SK-N-SH (cell line): ENCODE measurements around the gene IKZF1. TPM values are rescaled to one million over a fixed set of nuclear protein-coding genes. Genes with fewer than 3 reads are reported as not detected.

Experiments
- CTCF ChIA-PET: fragments of 300-600, 350-600 bp; formaldehyde crosslinking; extraction: SDS; loops from one replicate; lab custom pipeline; 2021; lab: Yijun Ruan, JAX
- POLR2A ChIA-PET: fragments of 350-600 bp; sonication (Branson Sonifier 250); formaldehyde crosslinking; extraction: SDS; loops from one replicate; lab custom pipeline; 2020; ENCODE audit warnings: antibody characterized with exemption, inconsistent platforms; lab: Yijun Ruan, JAX
- DNase-seq: peaks from one replicate; pipeline ENCODE4 v3.0.0; 2012
- H2AFZ ChIP-seq: fragments of 200-600 bp; sonication (generic); 2 replicates; pipeline ENCODE4 v1.8.1; 2016; ENCODE audit warnings: antibody characterized with exemption, mild to moderate bottlenecking, low read depth
- H3F3A ChIP-seq: fragments of 200-600 bp; sonication (generic); replicated peaks from 2 replicates; pipeline ENCODE3; 2016; ENCODE audit warnings: antibody characterized with exemption, mild to moderate bottlenecking; ENCODE audit not compliant: insufficient read depth
- H3K27ac ChIP-seq, 2 experiments: fragments of 200-500 bp in 1 of 2; fragments of 200-600 bp in 1 of 2; sonication (Bioruptor generic) in 1 of 2; sonication (generic), shearing (Covaris generic) in 1 of 2; 2 replicates each; pipeline versions ENCODE4 v1.5.1 to v1.6.1; 2014 to 2016; ENCODE audit warnings: low read depth in 2 of 2, inconsistent platforms in 1 of 2, low read length in 1 of 2, mild to moderate bottlenecking in 1 of 2, mixed read lengths in 1 of 2
- H3K27me3 ChIP-seq: fragments of 200-600 bp; sonication (generic), shearing (Covaris generic); 2 replicates; pipeline ENCODE4 v1.6.1; 2016; ENCODE audit warnings: mixed run types; ENCODE audit not compliant: insufficient read depth
- H3K36me3 ChIP-seq, 2 experiments: fragments of 200-500 bp in 1 of 2; fragments of 200-600 bp in 1 of 2; sonication (Bioruptor generic) in 1 of 2; sonication (generic) in 1 of 2; replicated peaks in 1 of 2; 2 replicates each; pipeline versions ENCODE3 to v1.5.1; 2014 to 2016; ENCODE audit warnings: low read length in 1 of 2, mild to moderate bottlenecking in 1 of 2; ENCODE audit not compliant: insufficient read depth in 2 of 2, control insufficient read depth in 1 of 2
- H3K4me1 ChIP-seq, 2 experiments: fragments of 200-500 bp in 1 of 2; fragments of 200-600 bp in 1 of 2; sonication (Bioruptor generic) in 1 of 2; sonication (generic), shearing (Covaris generic) in 1 of 2; 2 replicates each; pipeline versions ENCODE4 v1.5.1 to v1.6.1; 2014 to 2016; ENCODE audit warnings: low read depth in 1 of 2, low read length in 1 of 2, mixed run types in 1 of 2; ENCODE audit not compliant: insufficient read depth in 2 of 2, control insufficient read depth in 1 of 2
- H3K4me2 ChIP-seq: fragments of 200-600 bp; sonication (generic), shearing (Covaris generic); 2 replicates; pipeline ENCODE4 v1.6.1; 2017; ENCODE audit warnings: mixed run types
- H3K4me3 ChIP-seq, 2 experiments: fragments of 200-500 bp in 1 of 2; fragments of 200-600 bp in 1 of 2; sonication (Bioruptor generic) in 1 of 2; sonication (generic), shearing (Covaris generic) in 1 of 2; 2 replicates each; pipeline versions ENCODE4 v1.5.1 to v1.8.1; 2014 to 2016; ENCODE audit warnings: low read depth in 2 of 2, inconsistent platforms in 1 of 2, low read length in 1 of 2, mild to moderate bottlenecking in 1 of 2, mixed read lengths in 1 of 2, moderate library complexity in 1 of 2
- H3K79me2 ChIP-seq: fragments of 200-600 bp; sonication (generic); 2 replicates; pipeline ENCODE4 v1.8.1; 2017; ENCODE audit warnings: mild to moderate bottlenecking; ENCODE audit not compliant: insufficient read depth
- H3K9ac ChIP-seq: fragments of 200-600 bp; sonication (generic); 2 replicates; pipeline ENCODE4 v1.6.1; 2017; ENCODE audit warnings: mixed run types
- H3K9me2 ChIP-seq: fragments of 200-600 bp; sonication (generic); 2 replicates; pipeline ENCODE4 v1.6.1; 2017; ENCODE audit warnings: mixed run types
- H3K9me3 ChIP-seq: fragments of 200-600 bp; sonication (generic); 2 replicates; pipeline ENCODE4 v1.6.1; 2017; ENCODE audit warnings: mixed run types, mild to moderate bottlenecking, moderate library complexity
- H4K20me1 ChIP-seq: fragments of 200-600 bp; sonication (generic); 2 replicates; pipeline ENCODE4 v1.6.1; 2017; ENCODE audit warnings: mild to moderate bottlenecking, mixed run types; ENCODE audit not compliant: insufficient read depth
- CHD2 ChIP-seq: fragments of 150-350 bp; IDR thresholded peaks from 2 replicates; pipeline ENCODE4 v1.6.1; 2018; ENCODE audit warnings: low read length; ENCODE audit not compliant: partially characterized antibody
- EZH2phosphoT487 ChIP-seq: fragments of 200-600 bp; sonication (generic); IDR thresholded peaks from 2 replicates; pipeline ENCODE4 v1.6.1; 2017; ENCODE audit warnings: low read depth, mixed run types, mild to moderate bottlenecking, antibody characterized with exemption, moderate library complexity, borderline replicate concordance
- FOSL2 ChIP-seq: IDR thresholded peaks from 2 replicates; pipeline ENCODE4 v1.4.0; 2012; ENCODE audit warnings: low read depth, mild to moderate bottlenecking, moderate library complexity, borderline replicate concordance
- FOXJ3 ChIP-seq: sonication (generic); formaldehyde crosslinking; IDR thresholded peaks from 2 replicates; pipeline ENCODE4 v1.5.1; 2020; ENCODE audit warnings: mild to moderate bottlenecking, missing genetic modification reagents
- MEF2A ChIP-seq: IDR thresholded peaks from 2 replicates; pipeline ENCODE4 v1.4.0; 2012; ENCODE audit warnings: low read depth, borderline replicate concordance
- MXI1 ChIP-seq: IDR thresholded peaks from 2 replicates; pipeline ENCODE4 v1.6.1; 2012; ENCODE audit warnings: mild to moderate bottlenecking, low read depth, low read length, improper control_type of control experiment
- RFX5 ChIP-seq: IDR thresholded peaks from 2 replicates; pipeline ENCODE4 v1.6.1; 2012; ENCODE audit warnings: mild to moderate bottlenecking, improper control_type of control experiment, low read length
- SMC3 ChIP-seq: IDR thresholded peaks from 2 replicates; pipeline ENCODE4 v1.6.1; 2012; ENCODE audit warnings: low read depth, low read length, improper control_type of control experiment
- YY1 ChIP-seq: IDR thresholded peaks from 2 replicates; pipeline ENCODE4 v1.4.0; 2012; ENCODE audit warnings: low read depth, mild to moderate bottlenecking
- WGBS: methylation state at CpG from one replicate; pipeline ENCODE4 v1.1.6; 2017; ENCODE audit warnings: low lambda C conversion rate; 5-methylcytosine and 5-hydroxymethylcytosine counted together
- polyA plus RNA-seq, 3 experiments: library from polyadenylated mRNA; depleted of rRNA; stranded (reverse); fragments of >200 nt; gene quantifications; 2 replicates each; pipeline ENCODE4 v1.2.3, GENCODE V29; 2012
- TF ChIP-seq, protein P1 (sequence below): IDR thresholded peaks from 2 replicates; pipeline ENCODE4 v1.4.0; 2012; ENCODE audit warnings: low read depth
- TF ChIP-seq, protein P2 (sequence below): fragments of 150-350 bp; IDR thresholded peaks from 2 replicates; pipeline ENCODE4 v1.6.1; 2017; ENCODE audit warnings: antibody characterized with exemption, low read length, low read depth, borderline replicate concordance
- TF ChIP-seq, protein P3 (sequence below): IDR thresholded peaks from 2 replicates; pipeline ENCODE4; 2012
- TF ChIP-seq, protein P4 (sequence below): IDR thresholded peaks from 2 replicates; pipeline ENCODE4 v1.4.0; 2012; ENCODE audit warnings: low read depth, borderline replicate concordance
- TF ChIP-seq, protein P5 (sequence below): IDR thresholded peaks from 2 replicates; pipeline ENCODE4 v1.6.1; 2012; ENCODE audit warnings: mild to moderate bottlenecking, low read depth, low read length, moderate library complexity

IKZF1 gene
- polyA plus RNA-seq, 1 of the 3 experiments (the other 2 are of a cell fraction), result not detected

DNA sequence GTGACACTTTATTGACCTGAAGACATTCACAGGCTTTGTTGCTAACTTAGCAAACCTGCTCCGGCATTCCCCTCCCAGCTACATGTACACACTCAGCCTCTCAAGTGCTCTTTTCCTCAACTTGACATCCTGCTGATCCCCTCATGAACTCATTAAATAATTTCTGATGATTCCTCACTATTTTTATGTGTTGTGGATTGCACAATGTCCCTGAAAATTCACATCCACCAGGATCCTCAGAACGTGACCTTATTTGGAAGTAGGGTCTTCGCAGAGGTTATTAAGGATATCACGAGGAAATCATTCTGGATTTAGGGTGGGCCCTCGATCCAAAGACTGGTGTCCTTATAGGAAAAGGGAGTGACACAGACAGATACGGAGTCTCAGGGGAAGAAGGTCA, 118.3 kb downstream of the IKZF1 start:
- Histone ChIP-seq H3K79me2 (no peaks in the 10 kb centered on the region), H2AFZ (no peak overlapping the region), H3K9me3 (no peaks in the 10 kb centered on the region), H3F3A (no peaks in the 10 kb centered on the region), H3K9ac (no peak overlapping the region), H3K9me2 (no peaks in the 10 kb centered on the region), H3K4me3 (no peak overlapping the region), H3K27me3 (no peaks in the 10 kb centered on the region), H3K36me3 (no peaks in the 10 kb centered on the region), H3K27ac (no peak overlapping the region), H4K20me1 (no peaks in the 10 kb centered on the region), H3K4me2 (no peak overlapping the region), H3K4me1 (peaks cover 0 to 33% of the 10 kb centered on the region in 2 experiments; a peak in 2 of 4 replicates)
- DNase-seq, result no peak
- ChIA-PET POLR2A (no interaction called here), CTCF (interaction anchor here (1.1 to 18.1 kb wide), 4 partner anchors 46 to 257 kb away, joined by 3 to 353 read pairs (median 4); no protein-coding TSS in a partner anchor)
- TF ChIP-seq, protein P1, sequence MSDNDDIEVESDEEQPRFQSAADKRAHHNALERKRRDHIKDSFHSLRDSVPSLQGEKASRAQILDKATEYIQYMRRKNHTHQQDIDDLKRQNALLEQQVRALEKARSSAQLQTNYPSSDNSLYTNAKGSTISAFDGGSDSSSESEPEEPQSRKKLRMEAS, result no peak
- TF ChIP-seq FOXJ3 (CRISPR knock-in tag) (no peak), MEF2A (no peak), MXI1 (no peak), SMC3 (no peak), YY1 (no peak), FOSL2 (no peak), CHD2 (no peak)
- TF ChIP-seq, protein P2, sequence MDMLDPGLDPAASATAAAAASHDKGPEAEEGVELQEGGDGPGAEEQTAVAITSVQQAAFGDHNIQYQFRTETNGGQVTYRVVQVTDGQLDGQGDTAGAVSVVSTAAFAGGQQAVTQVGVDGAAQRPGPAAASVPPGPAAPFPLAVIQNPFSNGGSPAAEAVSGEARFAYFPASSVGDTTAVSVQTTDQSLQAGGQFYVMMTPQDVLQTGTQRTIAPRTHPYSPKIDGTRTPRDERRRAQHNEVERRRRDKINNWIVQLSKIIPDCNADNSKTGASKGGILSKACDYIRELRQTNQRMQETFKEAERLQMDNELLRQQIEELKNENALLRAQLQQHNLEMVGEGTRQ, result no peak
- TF ChIP-seq, protein P3, sequence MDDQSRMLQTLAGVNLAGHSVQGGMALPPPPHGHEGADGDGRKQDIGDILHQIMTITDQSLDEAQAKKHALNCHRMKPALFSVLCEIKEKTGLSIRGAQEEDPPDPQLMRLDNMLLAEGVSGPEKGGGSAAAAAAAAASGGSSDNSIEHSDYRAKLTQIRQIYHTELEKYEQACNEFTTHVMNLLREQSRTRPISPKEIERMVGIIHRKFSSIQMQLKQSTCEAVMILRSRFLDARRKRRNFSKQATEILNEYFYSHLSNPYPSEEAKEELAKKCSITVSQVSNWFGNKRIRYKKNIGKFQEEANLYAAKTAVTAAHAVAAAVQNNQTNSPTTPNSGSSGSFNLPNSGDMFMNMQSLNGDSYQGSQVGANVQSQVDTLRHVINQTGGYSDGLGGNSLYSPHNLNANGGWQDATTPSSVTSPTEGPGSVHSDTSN, result no peak
- WGBS, result 62% methylated on average over 6 of the region's 6 CpGs

DNA sequence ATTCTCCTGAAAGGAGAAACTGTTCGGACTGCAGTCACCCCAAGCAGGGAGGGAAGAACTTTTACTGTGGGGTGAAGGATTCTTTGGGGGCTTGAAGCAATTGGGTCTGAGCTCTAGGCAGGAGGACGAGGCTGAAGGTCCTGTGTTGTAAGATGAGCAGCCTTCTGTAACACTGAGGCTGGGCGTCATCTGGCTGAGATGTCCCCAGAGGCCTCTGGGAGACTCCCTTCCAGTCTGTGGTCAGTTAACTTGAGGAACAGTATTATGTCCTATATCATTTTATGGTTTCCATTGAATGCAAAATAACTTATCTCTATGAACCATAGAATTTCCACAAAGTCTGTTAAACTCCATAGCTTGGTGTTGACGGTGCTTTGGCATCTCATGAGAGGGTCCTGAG, 119.3 kb downstream of the IKZF1 start:
- Histone ChIP-seq H3K9ac (no peak overlapping the region), H3K9me2 (no peaks in the 10 kb centered on the region), H3K4me1 (peaks cover 0 to 27% of the 10 kb centered on the region in 2 experiments; a peak in 2 of 4 replicates), H3K4me3 (no peak overlapping the region), H3K36me3 (no peaks in the 10 kb centered on the region), H3K4me2 (no peak overlapping the region), H3K27me3 (no peaks in the 10 kb centered on the region), H2AFZ (no peak overlapping the region), H3K9me3 (no peaks in the 10 kb centered on the region), H3K27ac (peak overlapping the region in 1 of 2 experiments; percentile 43; a peak in 1 of 4 replicates), H3K79me2 (no peaks in the 10 kb centered on the region), H3F3A (no peaks in the 10 kb centered on the region), H4K20me1 (no peaks in the 10 kb centered on the region)
- CTCF ChIA-PET, result interaction anchor here (1.0 to 18.1 kb wide), 10 partner anchors 8 to 256 kb away, joined by 3 to 353 read pairs (median 4); partner anchors contain the start of gene FIGNL1
- 33% methylated on average over 4 of the region's 4 CpGs for WGBS
- TF ChIP-seq, protein P4, sequence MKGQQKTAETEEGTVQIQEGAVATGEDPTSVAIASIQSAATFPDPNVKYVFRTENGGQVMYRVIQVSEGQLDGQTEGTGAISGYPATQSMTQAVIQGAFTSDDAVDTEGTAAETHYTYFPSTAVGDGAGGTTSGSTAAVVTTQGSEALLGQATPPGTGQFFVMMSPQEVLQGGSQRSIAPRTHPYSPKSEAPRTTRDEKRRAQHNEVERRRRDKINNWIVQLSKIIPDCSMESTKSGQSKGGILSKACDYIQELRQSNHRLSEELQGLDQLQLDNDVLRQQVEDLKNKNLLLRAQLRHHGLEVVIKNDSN, result no peak
- TF ChIP-seq, protein P3, result no peak
- TF ChIP-seq SMC3, result no peak
- TF ChIP-seq, protein P2, result no peak
- TF ChIP-seq RFX5, result no peak
- TF ChIP-seq CHD2, result no peak
- TF ChIP-seq, protein P5, sequence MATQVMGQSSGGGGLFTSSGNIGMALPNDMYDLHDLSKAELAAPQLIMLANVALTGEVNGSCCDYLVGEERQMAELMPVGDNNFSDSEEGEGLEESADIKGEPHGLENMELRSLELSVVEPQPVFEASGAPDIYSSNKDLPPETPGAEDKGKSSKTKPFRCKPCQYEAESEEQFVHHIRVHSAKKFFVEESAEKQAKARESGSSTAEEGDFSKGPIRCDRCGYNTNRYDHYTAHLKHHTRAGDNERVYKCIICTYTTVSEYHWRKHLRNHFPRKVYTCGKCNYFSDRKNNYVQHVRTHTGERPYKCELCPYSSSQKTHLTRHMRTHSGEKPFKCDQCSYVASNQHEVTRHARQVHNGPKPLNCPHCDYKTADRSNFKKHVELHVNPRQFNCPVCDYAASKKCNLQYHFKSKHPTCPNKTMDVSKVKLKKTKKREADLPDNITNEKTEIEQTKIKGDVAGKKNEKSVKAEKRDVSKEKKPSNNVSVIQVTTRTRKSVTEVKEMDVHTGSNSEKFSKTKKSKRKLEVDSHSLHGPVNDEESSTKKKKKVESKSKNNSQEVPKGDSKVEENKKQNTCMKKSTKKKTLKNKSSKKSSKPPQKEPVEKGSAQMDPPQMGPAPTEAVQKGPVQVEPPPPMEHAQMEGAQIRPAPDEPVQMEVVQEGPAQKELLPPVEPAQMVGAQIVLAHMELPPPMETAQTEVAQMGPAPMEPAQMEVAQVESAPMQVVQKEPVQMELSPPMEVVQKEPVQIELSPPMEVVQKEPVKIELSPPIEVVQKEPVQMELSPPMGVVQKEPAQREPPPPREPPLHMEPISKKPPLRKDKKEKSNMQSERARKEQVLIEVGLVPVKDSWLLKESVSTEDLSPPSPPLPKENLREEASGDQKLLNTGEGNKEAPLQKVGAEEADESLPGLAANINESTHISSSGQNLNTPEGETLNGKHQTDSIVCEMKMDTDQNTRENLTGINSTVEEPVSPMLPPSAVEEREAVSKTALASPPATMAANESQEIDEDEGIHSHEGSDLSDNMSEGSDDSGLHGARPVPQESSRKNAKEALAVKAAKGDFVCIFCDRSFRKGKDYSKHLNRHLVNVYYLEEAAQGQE, result no peak
- no peak for TF ChIP-seq EZH2phosphoT487
- POLR2A ChIA-PET, result no interaction called here
- DNase-seq, result no peak
